ENCODE data around the gene KLK4. TPM values are rescaled to one million over a fixed set of nuclear protein-coding genes. Genes with fewer than 3 reads are reported as not detected.
"Not testable (repeated sequence)": the region's sequence is repeated elsewhere in the genome, so short reads cannot be mapped to it uniquely, and the experiment has no call there.

The KLK4 gene
- polyA plus RNA-seq, 1 donor = not detected

- DNase-seq = no peak
Measured at GRCh38 chr19:50912727-50913716, 1.8 kb upstream of the KLK4 start.

GRCh38 chr19:50912102-50912599 lies 956 bp upstream of the KLK4 start:
- DNase-seq = no peak

DNA sequence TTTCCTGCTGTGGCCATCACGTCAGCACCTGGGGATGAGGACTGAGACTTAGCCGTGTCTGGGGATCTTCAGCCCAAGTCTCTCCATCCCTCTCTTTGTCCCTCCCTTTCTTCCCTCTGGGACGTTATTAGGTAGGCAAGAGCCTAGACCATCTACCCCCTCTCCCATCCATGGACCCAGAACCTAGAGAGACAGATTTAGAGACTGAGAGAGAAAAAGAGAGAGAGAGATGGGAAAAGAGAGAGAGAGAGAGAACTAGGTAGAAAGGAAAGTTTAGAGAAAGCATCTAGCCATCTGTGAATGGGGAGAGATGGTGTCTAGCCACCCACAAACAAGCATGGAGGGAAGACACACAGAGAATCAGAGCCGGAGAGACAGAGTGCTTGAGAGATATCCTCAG lies 473 bp downstream of the KLK4 start:
- no peak for DNase-seq

GRCh38 chr19:50909240-50910070 lies 1.7 kb downstream of the KLK4 start:
- no peak for DNase-seq

DNA sequence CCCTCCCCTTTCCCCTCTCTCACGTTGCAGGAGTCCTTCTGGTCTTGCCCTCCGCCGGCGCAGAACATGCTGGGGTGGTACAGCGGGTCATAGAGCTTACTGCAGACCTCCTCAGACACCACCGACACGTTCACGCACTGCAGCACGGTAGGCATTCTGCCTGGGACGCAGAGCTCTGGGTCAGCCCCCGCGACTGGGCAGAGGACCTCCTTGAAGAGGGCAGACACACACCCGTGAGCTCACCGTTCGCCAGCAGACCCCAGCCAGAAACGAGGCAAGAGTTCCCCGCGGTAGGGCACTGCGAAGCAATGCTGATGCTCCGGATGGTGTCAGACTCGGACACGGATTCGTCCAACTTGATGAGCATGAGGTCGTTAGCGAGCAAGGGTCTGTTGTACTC lies 2.9 kb downstream of the KLK4 start:
- DNase-seq = no peak

GRCh38 chr19:50906217-50906616 lies 5.0 kb downstream of the KLK4 start:
- no peak for DNase-seq

DNA sequence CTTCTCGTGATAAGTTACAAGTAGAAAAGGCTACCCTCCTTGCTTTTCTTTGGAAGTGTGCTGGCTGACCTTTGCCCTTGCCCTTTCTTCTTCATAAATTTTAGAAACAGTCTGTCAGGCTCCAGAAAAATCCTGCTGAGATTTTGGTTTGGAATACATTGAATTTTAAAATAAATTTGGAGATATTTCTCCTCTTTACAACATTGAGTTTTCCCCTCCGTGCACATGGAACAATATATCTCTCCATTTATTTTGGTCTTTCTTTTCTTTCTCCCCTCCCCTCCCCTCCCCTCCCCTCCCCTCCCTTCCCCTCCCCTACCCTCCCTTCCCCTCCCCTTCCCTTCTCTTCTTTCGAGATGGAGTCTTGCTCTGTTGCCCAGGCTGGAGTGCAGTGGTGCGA lies 8.6 kb downstream of the KLK4 start:
- no peak for DNase-seq

- no peak for DNase-seq
Measured at GRCh38 chr19:50899569-50899968, 11.6 kb downstream of the KLK4 start.

DNA sequence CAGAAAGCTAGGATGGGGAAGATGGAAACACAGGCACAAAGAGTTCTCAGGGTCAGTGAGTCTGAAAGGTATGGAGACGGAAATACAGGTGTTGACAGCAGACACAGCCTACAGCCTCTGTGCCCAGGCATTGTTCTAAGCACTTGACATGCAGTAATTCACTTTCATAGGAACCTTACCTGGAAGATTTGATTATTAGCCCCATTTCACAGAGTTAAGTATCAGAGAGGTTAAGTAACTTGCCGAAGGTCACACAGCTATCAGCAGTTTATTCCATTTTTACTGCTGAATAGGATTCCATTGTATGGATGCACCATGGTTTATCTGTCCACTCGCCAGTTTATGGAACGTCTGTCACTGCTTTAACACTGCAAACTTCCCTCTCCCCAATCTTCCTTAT lies 13.2 kb downstream of the KLK4 start:
- DNase-seq = no peak

- no peak for DNase-seq
Measured at GRCh38 chr19:50897612-50898011, 13.6 kb downstream of the KLK4 start.

DNA sequence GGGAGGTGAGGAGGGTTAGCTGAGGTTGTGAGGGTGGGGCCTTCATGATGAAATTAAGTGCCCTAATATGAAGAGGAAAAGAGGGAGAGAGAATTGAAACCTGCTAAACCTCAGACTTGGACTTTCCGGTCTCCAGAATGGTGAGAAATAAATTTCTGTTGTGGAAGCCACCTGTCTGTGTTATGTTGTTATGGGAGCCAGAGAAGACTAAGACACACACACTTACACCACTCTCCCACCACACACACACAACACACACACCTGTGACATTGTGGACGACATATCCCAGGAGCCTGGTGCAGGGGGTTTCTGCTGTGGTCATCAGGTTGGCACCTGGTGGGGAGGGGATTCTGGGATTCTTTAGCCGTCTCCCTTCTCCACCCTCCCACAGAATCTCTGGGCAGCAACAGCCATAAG lies 14.0 kb downstream of the KLK4 start:
- DNase-seq = no peak

DNA sequence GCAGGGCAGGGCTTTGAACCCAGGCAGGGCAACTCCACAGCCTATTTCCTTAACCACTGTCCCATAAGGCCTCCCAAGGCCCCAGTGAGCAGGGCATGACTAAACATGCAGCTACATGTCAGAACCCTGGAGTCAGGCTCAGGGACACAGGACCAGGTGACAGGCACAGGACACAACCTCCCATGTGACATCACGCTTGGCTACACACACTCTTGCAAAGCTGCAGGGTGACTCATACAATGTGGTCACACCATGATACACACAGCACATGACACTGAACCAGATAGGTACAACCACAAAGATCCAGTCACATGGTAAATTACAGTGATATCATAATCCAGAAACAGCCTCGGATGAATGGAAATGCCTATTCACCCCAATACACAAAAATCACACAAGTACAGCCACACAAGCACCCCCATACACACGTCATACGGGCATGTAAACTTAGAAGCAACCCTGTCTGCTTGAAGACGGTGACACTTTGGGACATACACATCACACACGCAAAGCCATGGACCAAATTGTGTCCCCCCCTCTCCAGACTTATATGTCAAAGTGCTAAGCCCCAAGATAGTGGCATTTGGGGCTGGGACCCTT lies 14.5 kb downstream of the KLK4 start:
- DNase-seq = no peak

DNA sequence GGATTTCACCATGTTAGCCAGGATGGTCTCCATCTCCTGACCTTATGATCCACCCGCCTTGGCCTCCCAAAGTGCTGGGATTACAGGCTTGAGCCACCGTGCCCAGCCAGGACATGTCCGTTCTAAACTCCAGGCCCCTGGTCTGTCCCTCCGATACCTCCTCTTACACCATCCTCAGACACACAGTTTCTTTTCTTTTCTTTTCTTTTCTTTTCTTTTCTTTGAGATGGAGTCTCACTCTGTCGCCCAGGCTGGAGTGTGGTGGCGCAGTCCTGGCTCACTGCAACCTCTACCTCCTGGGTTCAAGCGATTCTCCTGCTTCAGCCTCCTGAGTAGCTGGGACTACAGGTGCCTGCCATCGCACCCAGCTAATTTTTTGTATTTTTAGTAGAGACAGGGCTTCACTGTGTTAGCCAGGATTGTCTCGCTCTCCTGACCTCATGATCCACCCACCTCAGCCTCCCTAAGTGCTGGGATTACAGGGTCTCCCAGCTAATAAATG lies 15.1 kb downstream of the KLK4 start:
- not testable (repeated sequence) for DNase-seq

DNA sequence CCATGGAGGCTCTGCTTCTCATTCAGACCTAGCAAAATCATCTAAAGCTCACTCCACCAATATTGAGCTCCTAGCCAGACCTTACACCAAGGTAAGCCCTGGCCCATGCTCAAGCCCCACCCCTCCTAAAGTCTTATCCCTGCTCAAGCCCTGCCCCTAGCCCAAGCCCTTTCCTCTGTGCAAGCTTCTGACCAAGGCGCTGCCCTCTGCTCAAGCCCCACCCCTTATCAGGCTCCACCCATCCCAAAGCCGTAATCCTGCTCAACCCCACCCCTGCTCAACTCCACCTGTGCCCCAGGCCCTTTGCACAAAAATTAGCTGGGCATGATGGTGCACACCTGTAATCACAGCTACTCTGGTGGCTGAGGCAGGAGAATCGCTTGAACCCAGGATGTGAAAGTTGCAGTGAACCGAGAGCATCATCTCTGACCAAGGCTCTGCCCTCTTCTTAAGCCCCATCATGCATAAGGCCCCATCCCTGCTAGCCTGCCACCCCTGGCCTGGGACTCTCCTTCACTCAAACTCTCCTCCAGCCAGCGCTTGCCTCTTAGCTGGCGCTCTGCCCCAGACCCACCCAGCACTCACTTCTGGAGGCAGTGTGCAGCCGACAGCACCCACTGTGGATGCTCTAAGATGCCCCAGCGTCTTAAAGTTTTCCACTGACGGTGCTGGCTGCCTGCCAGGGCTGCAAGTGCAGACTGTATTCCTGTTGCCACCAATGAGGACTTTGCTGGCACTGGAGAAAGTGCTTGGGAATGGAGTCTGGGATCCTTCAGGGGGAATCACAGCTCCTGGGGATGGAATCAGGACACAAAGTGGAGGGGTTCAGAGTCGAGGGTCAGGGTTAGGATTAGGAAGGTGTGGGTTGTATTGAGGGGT lies 16.5 kb downstream of the KLK4 start:
- no peak for DNase-seq

DNA sequence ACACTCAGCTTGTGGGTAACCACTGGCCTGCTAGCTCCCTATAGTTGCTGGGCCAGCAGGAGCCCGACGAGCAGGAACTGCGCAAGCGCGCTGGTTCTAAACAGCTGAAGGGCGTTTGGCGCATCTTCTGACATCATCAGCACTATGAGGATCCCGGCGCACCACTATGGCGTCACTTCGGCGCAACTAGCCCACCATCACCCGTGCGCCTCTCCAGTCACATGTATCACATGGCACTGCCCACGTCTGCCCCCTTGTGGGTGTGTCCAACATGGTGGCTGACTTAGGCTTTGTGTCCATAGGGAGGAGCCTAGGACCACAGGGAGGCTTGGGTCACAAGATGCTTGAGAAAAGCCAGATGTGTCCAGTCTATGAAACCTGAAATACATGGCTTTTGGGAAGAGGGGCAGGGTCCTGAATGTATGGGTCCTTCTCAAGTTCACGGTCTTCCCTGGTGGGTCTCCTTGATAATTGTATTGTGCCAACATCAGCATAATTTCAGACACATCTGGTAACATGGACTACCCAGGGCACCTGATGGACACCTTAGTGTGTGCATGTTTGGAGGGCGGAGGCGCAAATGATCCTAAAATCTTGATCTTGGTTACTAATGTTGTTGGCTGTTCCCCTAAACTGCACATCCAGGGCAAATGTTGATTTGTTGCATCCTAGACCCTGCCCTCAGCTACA lies 18.0 kb downstream of the KLK4 start:
- DNase-seq = no peak

DNA sequence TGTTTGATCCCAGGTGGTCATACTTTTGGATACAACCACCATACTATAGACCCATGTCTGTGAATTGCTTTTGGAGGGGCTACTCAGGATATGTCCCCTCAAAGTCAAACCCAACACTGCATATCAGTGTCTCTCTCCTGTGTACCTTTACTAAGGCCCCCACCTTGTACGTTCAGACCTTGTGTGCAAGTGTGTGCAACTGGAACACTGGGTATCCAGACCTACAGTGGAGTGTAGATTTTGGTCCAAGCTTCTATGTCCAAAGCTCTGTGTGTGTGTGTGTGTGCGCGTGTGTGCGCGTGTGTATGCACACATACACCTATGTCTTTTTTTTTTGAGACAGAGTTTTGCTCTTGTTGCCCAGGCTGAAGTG lies 20.0 kb downstream of the KLK4 start:
- no peak for DNase-seq

DNA sequence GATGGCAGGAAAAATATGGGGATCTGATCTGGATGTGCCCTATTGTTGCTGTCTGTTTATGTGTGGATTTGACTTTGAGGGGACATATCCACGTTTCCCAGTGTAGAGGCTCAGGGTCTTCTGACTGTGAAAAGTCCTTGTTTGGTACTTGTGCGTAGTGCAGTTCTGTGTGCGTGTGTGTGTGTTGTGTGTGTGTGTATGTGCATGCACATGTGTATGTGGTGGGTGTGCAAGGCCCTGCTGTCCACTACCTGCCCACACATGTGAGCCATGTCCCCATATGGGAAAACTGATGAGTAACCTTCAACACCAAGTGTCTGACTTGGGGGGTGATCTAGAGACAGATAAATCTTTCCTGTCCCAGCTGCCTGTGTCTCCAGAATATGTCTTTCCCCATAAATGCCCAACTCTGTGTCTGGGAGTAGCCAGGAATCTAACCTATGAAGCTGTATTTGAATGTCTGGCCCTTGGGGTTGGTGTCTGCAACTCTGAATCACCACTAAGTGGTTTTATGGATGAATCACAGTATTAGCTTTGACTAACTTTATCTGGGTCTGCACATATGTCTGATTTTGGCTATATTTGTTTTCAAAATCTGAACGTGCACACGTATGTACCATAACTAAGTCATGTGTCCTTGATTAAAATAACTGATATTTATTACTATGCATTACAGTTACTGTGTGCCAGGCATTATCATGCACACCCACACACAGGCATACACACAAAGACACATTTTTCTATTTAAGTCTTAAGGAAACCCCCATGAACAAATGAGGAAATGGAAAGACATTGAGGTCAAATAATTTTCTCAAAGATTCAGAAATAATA lies 20.6 kb downstream of the KLK4 start:
- DNase-seq = no peak

DNA sequence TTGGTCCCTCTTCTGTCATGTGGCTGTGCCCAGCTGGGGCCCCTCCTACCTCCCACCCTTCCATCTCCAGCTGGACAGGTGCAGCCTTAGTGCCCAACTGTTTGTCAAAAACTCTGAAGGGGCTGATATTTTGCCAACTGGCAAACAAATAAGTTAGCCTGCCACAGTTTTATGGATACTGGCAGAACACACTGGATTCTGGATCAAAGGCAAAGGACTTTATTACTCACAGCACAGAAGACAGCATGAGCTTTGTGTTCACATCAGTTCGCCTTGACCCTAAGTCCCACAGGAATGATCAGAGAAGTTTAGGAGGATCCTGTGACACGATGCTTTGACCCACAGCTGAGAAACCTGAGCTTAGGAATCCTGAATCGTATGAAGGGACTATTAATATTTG lies 21.6 kb downstream of the KLK4 start:
- no peak for DNase-seq

GRCh38 chr19:50882188-50882587 lies 29.0 kb downstream of the KLK4 start:
- DNase-seq = no peak

- DNase-seq = no peak
Measured at GRCh38 chr19:50880241-50880640, 31.0 kb downstream of the KLK4 start.
